Retinal pigment epithelial cell (primary cell): ENCODE data around the gene RANGAP1.

Experiments
- DNase-seq: peaks from one replicate; pipeline ENCODE4 v3.0.0-alpha.2; 2010; ENCODE audit warnings: low read depth
- H3K4me3 ChIP-seq: 2 replicates; pipeline ENCODE4 v1.5.1; 2011; ENCODE audit warnings: mild to moderate bottlenecking, low read length, control low read depth, moderate library complexity
- CTCF ChIP-seq: conservative IDR thresholded peaks from 2 replicates; pipeline ENCODE4 v1.5.1; 2011; ENCODE audit warnings: low read depth, low read length, control low read depth, inconsistent platforms

The RANGAP1 gene

DNA sequence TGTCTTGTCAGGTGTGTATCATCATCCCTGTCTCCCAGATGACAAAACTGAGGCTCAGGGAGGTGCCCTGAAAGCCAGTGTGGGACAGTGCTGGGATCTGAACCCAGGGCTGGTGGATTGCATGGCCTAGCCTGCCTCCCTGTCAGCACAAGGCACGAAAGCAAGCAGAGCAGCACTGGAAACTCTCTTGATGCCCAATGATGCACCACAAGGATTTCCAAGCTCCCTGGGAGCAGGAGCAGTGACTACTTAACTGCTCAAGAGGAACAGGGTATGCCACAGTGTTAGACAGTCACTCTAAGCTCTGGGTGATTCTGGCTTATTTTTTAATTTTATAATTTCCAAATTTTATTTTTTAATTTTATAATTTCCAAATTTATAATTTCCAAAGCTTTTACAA, 24.3 kb upstream of the RANGAP1 start:
- no peak for DNase-seq
- no peak overlapping the region for H3K4me3 ChIP-seq
- no peak for TF ChIP-seq CTCF

- H3K4me3 ChIP-seq, result no peak overlapping the region
- no peak for DNase-seq
- no peak for TF ChIP-seq CTCF
Observed at GRCh38 chr22:41308544-41308947, 22.6 kb upstream of the RANGAP1 start.

- H3K4me3 ChIP-seq, result no peak overlapping the region
- no peak for DNase-seq
- no peak for TF ChIP-seq CTCF
Observed at GRCh38 chr22:41308054-41308453, 22.1 kb upstream of the RANGAP1 start.

DNA sequence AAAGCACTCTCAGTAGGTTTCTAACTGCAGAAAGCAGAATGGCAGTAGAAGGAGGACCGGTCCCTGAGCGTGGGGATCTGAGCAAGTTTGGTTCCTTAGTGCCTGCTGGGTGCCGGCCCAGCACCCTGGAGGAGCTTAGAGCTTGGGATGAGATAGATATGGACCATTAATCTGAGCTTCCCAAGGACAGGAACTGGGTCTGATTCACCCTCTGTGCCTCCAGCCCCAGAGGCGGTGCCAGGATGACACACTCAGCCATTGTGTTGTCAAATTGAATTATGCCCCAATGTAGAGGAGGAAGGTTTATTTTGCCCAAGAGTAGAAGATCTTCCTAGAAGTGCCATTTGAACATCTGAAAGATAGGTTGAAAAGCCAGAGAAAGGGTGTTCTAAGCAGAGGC, 19.7 kb upstream of the RANGAP1 start:
- no peak overlapping the region for H3K4me3 ChIP-seq
- no peak for DNase-seq
- no peak for TF ChIP-seq CTCF

GRCh38 chr22:41302811-41303210, 16.8 kb upstream of the RANGAP1 start:
- no peak for TF ChIP-seq CTCF
- peak overlapping the region; percentile 82 for H3K4me3 ChIP-seq
- no peak for DNase-seq

DNA sequence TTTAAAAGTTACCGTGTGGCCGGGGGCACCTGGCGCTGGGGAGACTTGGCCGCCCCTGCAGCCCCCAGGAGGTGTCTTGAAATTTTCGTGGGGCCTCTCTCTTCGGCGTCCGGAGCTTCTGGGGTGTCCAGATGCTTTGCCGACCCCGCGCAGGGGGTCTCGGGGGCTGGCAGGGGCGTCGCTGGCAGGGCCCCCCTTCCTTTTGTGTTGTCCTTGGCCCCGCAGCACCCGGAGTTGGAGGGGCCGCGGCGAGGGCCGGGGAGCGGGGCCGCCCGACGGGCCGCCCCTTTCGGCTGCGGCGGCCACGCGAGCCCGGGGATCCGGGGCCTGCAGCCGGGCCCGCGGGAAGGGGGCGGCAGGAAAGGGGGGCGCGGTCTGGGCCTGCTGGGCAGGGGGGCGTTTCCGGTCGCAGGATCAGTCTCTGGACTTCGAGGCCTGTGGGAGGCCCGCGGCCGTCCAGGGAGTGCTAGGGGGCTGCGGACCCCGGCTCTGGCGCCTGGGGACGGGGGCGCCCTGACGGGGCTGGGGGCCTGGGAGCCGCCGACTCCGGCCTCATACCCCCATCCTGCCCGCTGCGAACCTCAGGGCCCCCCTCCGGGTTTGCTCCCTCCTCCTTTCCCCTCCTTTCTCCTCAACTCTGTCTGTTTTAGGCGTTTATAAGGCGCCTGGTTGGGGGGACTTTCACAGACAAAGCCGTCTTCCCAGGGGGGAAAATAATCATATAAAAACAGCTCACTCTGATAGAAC, 16.2 kb upstream of the RANGAP1 start:
- peak overlapping the region; percentile 82 for H3K4me3 ChIP-seq
- no peak for DNase-seq
- no peak for TF ChIP-seq CTCF
